Measurements from ENCODE around the gene KRTAP12-1. TPM values are rescaled to one million over a fixed set of nuclear protein-coding genes. Genes with fewer than 3 reads are reported as not detected.
"Not testable (repeated sequence)": the region's sequence is repeated elsewhere in the genome, so short reads cannot be mapped to it uniquely, and the experiment has no call there.

The KRTAP12-1 gene
- total RNA-seq, 2 donors from 2014 or later: not detected

DNA sequence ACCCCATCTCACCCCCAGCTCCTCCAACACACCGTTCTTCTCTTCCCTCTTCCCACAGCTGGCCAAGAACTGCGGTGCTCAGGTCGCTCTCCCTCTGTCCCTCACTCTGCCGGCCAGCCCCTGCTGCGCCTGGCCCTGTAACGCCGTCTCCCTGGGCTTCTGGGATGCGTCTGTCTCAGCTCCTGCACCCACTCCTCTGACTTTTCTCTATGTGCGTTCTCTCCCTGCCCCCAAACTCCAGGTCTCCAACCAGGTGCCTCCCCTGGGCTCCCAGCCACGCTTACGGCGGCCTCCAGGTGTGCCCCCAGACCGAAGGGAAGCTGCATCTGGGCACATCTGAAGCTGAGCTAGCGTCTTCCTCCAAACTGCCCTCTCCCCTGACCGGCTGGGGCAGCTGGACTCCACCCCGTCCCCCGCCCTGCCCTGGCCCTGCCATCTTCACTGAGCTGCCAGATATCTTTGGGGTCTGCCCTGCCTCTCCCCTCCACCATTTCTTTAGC, 17.6 kb upstream of the KRTAP12-1 start:
- peak; percentile 26 for DNase-seq (ENCODE audit: low spot score)
- TF ChIP-seq, protein P1, sequence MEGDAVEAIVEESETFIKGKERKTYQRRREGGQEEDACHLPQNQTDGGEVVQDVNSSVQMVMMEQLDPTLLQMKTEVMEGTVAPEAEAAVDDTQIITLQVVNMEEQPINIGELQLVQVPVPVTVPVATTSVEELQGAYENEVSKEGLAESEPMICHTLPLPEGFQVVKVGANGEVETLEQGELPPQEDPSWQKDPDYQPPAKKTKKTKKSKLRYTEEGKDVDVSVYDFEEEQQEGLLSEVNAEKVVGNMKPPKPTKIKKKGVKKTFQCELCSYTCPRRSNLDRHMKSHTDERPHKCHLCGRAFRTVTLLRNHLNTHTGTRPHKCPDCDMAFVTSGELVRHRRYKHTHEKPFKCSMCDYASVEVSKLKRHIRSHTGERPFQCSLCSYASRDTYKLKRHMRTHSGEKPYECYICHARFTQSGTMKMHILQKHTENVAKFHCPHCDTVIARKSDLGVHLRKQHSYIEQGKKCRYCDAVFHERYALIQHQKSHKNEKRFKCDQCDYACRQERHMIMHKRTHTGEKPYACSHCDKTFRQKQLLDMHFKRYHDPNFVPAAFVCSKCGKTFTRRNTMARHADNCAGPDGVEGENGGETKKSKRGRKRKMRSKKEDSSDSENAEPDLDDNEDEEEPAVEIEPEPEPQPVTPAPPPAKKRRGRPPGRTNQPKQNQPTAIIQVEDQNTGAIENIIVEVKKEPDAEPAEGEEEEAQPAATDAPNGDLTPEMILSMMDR (IDR thresholded peaks at IDR 0.05): no peak
- H3K9me3 ChIP-seq: no peaks in the 10 kb centered on the region
- no peaks in the 10 kb centered on the region for H3K36me3 ChIP-seq
- H3K4me3 ChIP-seq: no peak overlapping the region
- no peaks in the 10 kb centered on the region for H3K4me1 ChIP-seq
- H3K27ac ChIP-seq: no peak overlapping the region
- no peaks in the 10 kb centered on the region for H3K27me3 ChIP-seq

DNA sequence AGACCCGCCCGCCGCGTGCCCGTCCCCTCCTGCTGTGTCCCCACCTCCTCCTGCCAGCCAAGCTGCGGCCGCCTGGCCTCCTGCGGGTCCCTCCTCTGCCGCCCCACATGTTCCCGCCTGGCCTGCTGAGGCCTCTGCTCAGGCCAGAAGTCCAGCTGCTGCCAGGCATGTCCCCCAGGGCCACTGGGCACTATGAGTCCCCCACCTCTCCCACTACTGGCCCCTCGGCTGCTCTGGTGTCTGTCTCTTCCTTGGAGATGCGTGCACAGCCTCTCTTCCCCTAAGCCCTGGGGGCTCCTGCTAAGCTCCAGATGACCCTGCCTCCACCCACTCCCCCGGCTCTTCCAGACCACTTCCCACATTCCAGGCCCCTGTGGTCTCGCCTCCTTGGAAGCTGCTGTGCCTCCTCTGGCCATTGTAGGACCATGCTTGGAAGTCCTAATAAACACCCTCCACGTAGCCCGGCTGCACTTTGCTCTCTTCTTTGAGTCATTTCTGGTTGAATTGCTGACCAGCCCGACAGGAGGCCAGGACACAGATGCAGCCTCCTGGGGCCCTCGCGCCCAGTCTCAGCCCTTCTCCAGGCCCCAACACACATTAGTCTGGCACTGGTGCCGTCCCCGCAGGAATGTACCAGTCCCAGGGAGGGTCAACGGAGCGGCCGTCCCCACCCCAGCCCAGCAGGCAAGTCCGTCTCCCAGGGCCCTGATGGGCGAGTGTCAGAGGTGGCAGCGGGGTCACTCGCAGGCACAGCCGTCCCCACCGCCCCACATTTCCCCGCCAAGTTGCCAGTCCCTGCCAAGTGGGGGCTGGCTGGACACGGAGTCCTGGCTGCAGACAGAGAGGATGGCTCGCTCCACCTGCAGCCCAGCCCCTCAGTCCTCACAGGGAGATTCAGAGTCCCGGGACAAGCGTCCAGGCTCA, 16.1 kb upstream of the KRTAP12-1 start:
- no peaks in the 10 kb centered on the region for H3K4me1 ChIP-seq
- peaks cover 5 to 12% of the 10 kb centered on the region in 2 donors for H3K9me3 ChIP-seq
- TF ChIP-seq, protein P1 (IDR thresholded peaks at IDR 0.05): no peak
- peak; percentile 44 for DNase-seq (ENCODE audit: low spot score)
- H3K4me3 ChIP-seq: no peak overlapping the region
- no peaks in the 10 kb centered on the region for H3K36me3 ChIP-seq
- H3K27ac ChIP-seq: no peak overlapping the region
- no peaks in the 10 kb centered on the region for H3K27me3 ChIP-seq

DNA sequence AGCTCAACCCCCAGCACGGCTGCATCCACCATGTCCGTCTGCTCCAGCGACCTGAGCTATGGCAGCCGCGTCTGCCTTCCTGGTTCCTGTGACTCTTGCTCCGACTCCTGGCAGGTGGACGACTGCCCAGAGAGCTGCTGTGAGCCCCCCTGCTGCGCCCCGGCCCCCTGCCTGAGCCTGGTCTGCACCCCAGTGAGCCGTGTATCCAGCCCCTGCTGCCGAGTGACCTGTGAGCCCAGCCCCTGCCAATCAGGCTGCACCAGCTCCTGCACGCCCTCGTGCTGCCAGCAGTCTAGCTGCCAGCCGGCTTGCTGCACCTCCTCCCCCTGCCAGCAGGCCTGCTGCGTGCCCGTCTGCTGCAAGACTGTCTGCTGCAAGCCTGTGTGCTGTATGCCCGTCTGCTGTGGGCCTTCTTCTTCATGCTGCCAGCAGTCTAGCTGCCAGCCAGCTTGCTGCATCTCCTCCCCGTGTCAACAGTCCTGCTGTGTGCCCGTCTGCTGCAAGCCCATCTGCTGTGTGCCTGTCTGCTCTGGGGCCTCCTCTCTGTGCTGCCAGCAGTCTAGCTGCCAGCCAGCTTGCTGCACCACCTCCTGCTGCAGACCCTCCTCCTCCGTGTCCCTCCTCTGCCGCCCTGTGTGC, 15.3 kb upstream of the KRTAP12-1 start, which contains the start of gene KRTAP10-12:
Gene KRTAP10-12, plus strand, starts transcription at position 1 of the 639 bp plus-strand sequence. Its CDS starts 30 bp downstream, at position 31.
- peak; percentile 46 for DNase-seq (ENCODE audit: low spot score)
- H3K27me3 ChIP-seq, H3K4me1 ChIP-seq, H3K36me3 ChIP-seq, H3K4me3 ChIP-seq, H3K27ac ChIP-seq: not testable (repeated sequence)
- H3K9me3 ChIP-seq: peaks cover 5 to 18% of the 10 kb centered on the region in 2 donors

DNA sequence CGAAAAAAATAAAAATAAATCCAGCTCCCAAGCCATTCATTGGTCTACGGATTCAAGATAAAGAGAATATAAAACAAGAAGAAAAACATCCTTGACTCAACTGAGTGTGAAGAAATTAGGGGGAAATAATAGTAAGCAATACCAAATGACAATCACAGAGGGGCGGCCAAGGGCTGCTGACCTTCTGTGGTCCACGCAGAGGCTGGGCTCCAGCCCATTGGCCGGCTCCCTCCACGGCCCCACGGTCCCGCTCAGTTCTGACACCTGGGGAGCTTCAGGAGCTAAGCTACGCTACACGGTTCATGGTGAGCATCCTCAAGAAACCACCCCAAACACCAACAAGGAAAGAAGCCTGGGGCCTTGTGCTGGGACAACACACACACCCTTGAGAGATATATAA, 14.6 kb upstream of the KRTAP12-1 start:
- TF ChIP-seq, protein P1 (IDR thresholded peaks at IDR 0.05): no peak
- Histone ChIP-seq H3K36me3 (no peaks in the 10 kb centered on the region), H3K9me3 (peaks cover 5 to 18% of the 10 kb centered on the region in 2 donors), H3K27ac (no peak overlapping the region), H3K4me1 (no peaks in the 10 kb centered on the region), H3K27me3 (no peaks in the 10 kb centered on the region), H3K4me3 (no peak overlapping the region)
- peak; percentile 38 for DNase-seq (ENCODE audit: low spot score)

DNA sequence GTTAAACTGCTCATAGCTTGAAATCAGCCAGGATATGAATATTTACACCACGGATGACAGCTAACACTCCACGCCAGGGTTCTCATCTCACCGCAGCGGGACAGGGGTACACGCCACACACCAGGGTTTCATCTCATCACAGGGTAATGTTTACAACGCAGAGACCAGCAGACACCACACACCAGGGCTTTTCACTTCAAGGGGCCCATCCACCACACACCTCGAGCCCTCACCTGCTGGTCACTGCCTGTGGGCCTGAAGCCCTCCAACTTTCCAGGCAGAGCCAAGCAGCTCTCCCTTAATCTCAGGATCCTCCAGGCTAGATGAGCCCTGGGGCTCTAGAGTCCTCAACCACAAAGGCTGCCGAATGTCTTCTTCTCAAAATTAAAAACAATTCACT, 13.7 kb upstream of the KRTAP12-1 start:
- DNase-seq (ENCODE audit: low spot score): peak; percentile 9
- no peaks in the 10 kb centered on the region for H3K27me3 ChIP-seq

More for the DNA sequence above, 13.7 kb upstream of the KRTAP12-1 start:
- H3K27ac ChIP-seq: no peak overlapping the region
- TF ChIP-seq, protein P1 (IDR thresholded peaks at IDR 0.05): no peak
- no peaks in the 10 kb centered on the region for H3K4me1 ChIP-seq
- no peak overlapping the region for H3K4me3 ChIP-seq
- H3K9me3 ChIP-seq: peaks cover 5 to 18% of the 10 kb centered on the region in 2 donors
- H3K36me3 ChIP-seq: no peaks in the 10 kb centered on the region
